H9 (cell line): ENCODE measurements around the gene TGFBR1. TPM values are rescaled to one million over a fixed set of nuclear protein-coding genes. Genes with fewer than 3 reads are reported as not detected.

ENCODE experiments used
- DNase-seq: peaks from one replicate; pipeline ENCODE4 v3.0.0-alpha.2; 2017
- H2AFZ ChIP-seq: one replicate; pipeline ENCODE4 v1.6.1; 2013; ENCODE audit warnings: mild to moderate bottlenecking, low read length, control low read depth, moderate library complexity
- H2AK5ac ChIP-seq: 2 replicates; pipeline ENCODE4 v1.6.1; 2013; ENCODE audit warnings: low read length, control low read depth, mixed read lengths; ENCODE audit not compliant: insufficient read length
- H2BK120ac ChIP-seq: one replicate; pipeline ENCODE4 v1.6.1; 2013; ENCODE audit warnings: low read depth, mild to moderate bottlenecking, low read length, control low read depth, inconsistent platforms; ENCODE audit not compliant: poor library complexity, severe bottlenecking
- H2BK12ac ChIP-seq: 2 replicates; pipeline ENCODE4 v1.6.1; 2013; ENCODE audit warnings: low read length, control low read depth, mixed read lengths, low read depth; ENCODE audit not compliant: insufficient read length
- H2BK15ac ChIP-seq: 2 replicates; pipeline ENCODE4 v1.6.1; 2013; ENCODE audit warnings: low read depth, low read length, control low read depth
- H2BK20ac ChIP-seq: one replicate; pipeline ENCODE4 v1.6.1; 2013; ENCODE audit warnings: low read depth, mild to moderate bottlenecking, low read length, control low read depth, inconsistent platforms; ENCODE audit not compliant: poor library complexity, severe bottlenecking
- H2BK5ac ChIP-seq: 2 replicates; pipeline ENCODE4 v1.6.1; 2013; ENCODE audit warnings: low read length, control low read depth, mixed read lengths; ENCODE audit not compliant: insufficient read length
- H3K14ac ChIP-seq: 2 replicates; pipeline ENCODE4 v1.6.1; 2013; ENCODE audit warnings: low read length, control low read depth; ENCODE audit not compliant: insufficient read depth
- H3K18ac ChIP-seq: 2 replicates; pipeline ENCODE4 v1.6.1; 2013; ENCODE audit warnings: low read depth, mild to moderate bottlenecking, mixed read lengths, low read length, control low read depth; ENCODE audit not compliant: insufficient read length
- H3K23ac ChIP-seq: 2 replicates; pipeline ENCODE4 v1.6.1; 2013; ENCODE audit warnings: low read length, control low read depth, mixed read lengths, low read depth; ENCODE audit not compliant: insufficient read length
- H3K23me2 ChIP-seq: 2 replicates; pipeline ENCODE4 v1.6.1; 2013; ENCODE audit warnings: low read depth, mild to moderate bottlenecking, mixed read lengths, low read length, control low read depth; ENCODE audit not compliant: insufficient read length, poor library complexity, severe bottlenecking
- H3K27ac ChIP-seq: 2 replicates; pipeline ENCODE4 v1.5.1; 2013; ENCODE audit warnings: low read length, control low read depth, mixed read lengths, low read depth; ENCODE audit not compliant: insufficient read length
- H3K27me3 ChIP-seq: 2 replicates; pipeline ENCODE4 v1.6.1; 2013; ENCODE audit warnings: low read length, control low read depth, inconsistent platforms; ENCODE audit not compliant: insufficient read depth
- H3K4ac ChIP-seq: 2 replicates; pipeline ENCODE4 v1.6.1; 2013; ENCODE audit warnings: low read depth, mild to moderate bottlenecking, control low read depth, inconsistent platforms, low read length, moderate library complexity
- H3K4me1 ChIP-seq: 2 replicates; pipeline ENCODE4 v1.6.1; 2013; ENCODE audit warnings: low read length, control low read depth, inconsistent platforms; ENCODE audit not compliant: insufficient read depth
- H3K4me2 ChIP-seq: 2 replicates; pipeline ENCODE4 v1.6.1; 2013; ENCODE audit warnings: low read length, control low read depth, mixed read lengths; ENCODE audit not compliant: insufficient read length, insufficient read depth
- H3K56ac ChIP-seq: 2 replicates; pipeline ENCODE4 v1.6.1; 2013; ENCODE audit warnings: low read depth, mild to moderate bottlenecking, mixed read lengths, low read length, control low read depth; ENCODE audit not compliant: insufficient read length
- H3K79me1 ChIP-seq: 2 replicates; pipeline ENCODE4 v1.6.1; 2013; ENCODE audit warnings: low read depth, mild to moderate bottlenecking, moderate library complexity, low read length, control low read depth, inconsistent platforms; ENCODE audit not compliant: insufficient read depth, poor library complexity, severe bottlenecking
- H3K79me2 ChIP-seq: 2 replicates; pipeline ENCODE4 v1.6.1; 2013; ENCODE audit warnings: low read length, control low read depth, inconsistent platforms; ENCODE audit not compliant: insufficient read depth
- H3K9ac ChIP-seq: 2 replicates; pipeline ENCODE4 v1.6.1; 2013; ENCODE audit warnings: low read length, control low read depth, mixed read lengths; ENCODE audit not compliant: insufficient read length; ENCODE audit errors: extremely low read depth
- H3K9me3 ChIP-seq: one replicate; pipeline ENCODE4 v1.6.1; 2013; ENCODE audit warnings: low read depth, low read length, inconsistent platforms; ENCODE audit not compliant: control insufficient read depth
- H3T11ph ChIP-seq: one replicate; pipeline ENCODE4 v1.6.1; 2013; ENCODE audit warnings: mild to moderate bottlenecking, low read length, control low read depth, inconsistent platforms
- H4K20me1 ChIP-seq: one replicate; pipeline ENCODE4 v1.6.1; 2013; ENCODE audit not compliant: control insufficient read depth, insufficient read length, insufficient read depth
- H4K5ac ChIP-seq: 2 replicates; pipeline ENCODE4 v1.6.1; 2013; ENCODE audit warnings: low read depth, mild to moderate bottlenecking, mixed read lengths, low read length, control low read depth; ENCODE audit not compliant: insufficient read length
- H4K8ac ChIP-seq: replicated peaks from 2 replicates; pipeline ENCODE4 v1.6.1; 2013; ENCODE audit warnings: low read length, control low read depth, mixed read lengths, low read depth; ENCODE audit not compliant: insufficient read length
- H4K91ac ChIP-seq: 2 replicates; pipeline ENCODE4 v1.6.1; 2013; ENCODE audit warnings: low read depth, mild to moderate bottlenecking, moderate library complexity, mixed read lengths, low read length, control low read depth; ENCODE audit not compliant: insufficient read length
- H3K27ac Mint-ChIP-seq, 3 experiments: 2 replicates in 2 of 3; 3 replicates in 1 of 3; pipeline ENCODE4 v1.8.0; 2020 to 2021; ENCODE audit warnings: mixed read lengths in 3 of 3, mild to moderate bottlenecking in 1 of 3, moderate library complexity in 1 of 3
- H3K27me3 Mint-ChIP-seq: 2 replicates; pipeline ENCODE4 v1.8.0; 2021; ENCODE audit warnings: low read depth, mild to moderate bottlenecking, moderate library complexity, mixed read lengths
- H3K36me3 Mint-ChIP-seq, 3 experiments: 2 replicates in 2 of 3; 3 replicates in 1 of 3; pipeline ENCODE4 v1.8.0; 2020 to 2021; ENCODE audit warnings: low read depth in 3 of 3, mixed read lengths in 3 of 3; ENCODE audit not compliant: insufficient read depth in 1 of 3
- H3K4me1 Mint-ChIP-seq, 2 experiments: 2 replicates each; pipeline ENCODE4 v1.8.0; 2020; ENCODE audit warnings: mixed read lengths in 2 of 2
- H3K4me3 Mint-ChIP-seq, 2 experiments: 2 replicates in 1 of 2; 3 replicates in 1 of 2; pipeline ENCODE4 v1.8.0; 2020 to 2021; ENCODE audit warnings: mild to moderate bottlenecking in 2 of 2, mixed read lengths in 2 of 2, moderate library complexity in 1 of 2
- H3K9me3 Mint-ChIP-seq, 2 experiments: 2 replicates in 1 of 2; 3 replicates in 1 of 2; pipeline ENCODE4 v1.8.0; 2020; ENCODE audit warnings: mild to moderate bottlenecking in 2 of 2, mixed read lengths in 2 of 2, moderate library complexity in 1 of 2
- CTCF ChIP-seq: fragments of 200-600 bp; sonication (generic); conservative IDR thresholded peaks from 3 replicates; pipeline ENCODE4 v1.8.0; 2021; ENCODE audit warnings: antibody characterized with exemption, mild to moderate bottlenecking
- WGBS: extraction: QIAGEN DNeasy Blood & Tissue Kit; methylation state at CpG from one replicate; pipeline ENCODE4 v1.1.7; 2013; ENCODE audit warnings: missing lambda C conversion rate, low lambda C conversion rate, mixed read lengths; ENCODE audit not compliant: insufficient read length; ENCODE audit errors: extremely low coverage; 5-methylcytosine and 5-hydroxymethylcytosine counted together
- total RNA-seq: library from RNA; stranded (reverse); gene quantifications from 2 replicates; pipeline ENCODE4 v1.2.1, GENCODE V29; 2021

The TGFBR1 gene
- total RNA-seq, 1 experiment from 2014 or later: 59.3 TPM

GRCh38 chr9:99184110-99184474 lies 79.2 kb downstream of the TGFBR1 start:
- Histone ChIP-seq H3T11ph (no peak overlapping the region), H3K4ac (no peak overlapping the region), H2BK5ac (no peak overlapping the region), H3K4me1 (no peaks in the 10 kb centered on the region; the same call in 1 of the 2 replicates), H3K4me2 (no peak overlapping the region), H3K27me3 (no peaks in the 10 kb centered on the region), H3K56ac (no peak overlapping the region), H2BK20ac (no peak overlapping the region), H3K23ac (no peak overlapping the region), H3K27ac (no peak overlapping the region), H3K23me2 (no peaks in the 10 kb centered on the region), H2AK5ac (no peak overlapping the region), H2BK15ac (no peak overlapping the region), H3K9ac (no peak overlapping the region), H3K79me2 (no peaks in the 10 kb centered on the region), H3K14ac (no peak overlapping the region; the same call in 1 of the 2 replicates), H3K18ac (no peak overlapping the region), H4K8ac (no peak overlapping the region), H3K9me3 (no peaks in the 10 kb centered on the region), H2BK120ac (no peak overlapping the region), H4K91ac (no peak overlapping the region), H4K20me1 (no peaks in the 10 kb centered on the region), H4K5ac (no peak overlapping the region), H2BK12ac (no peak overlapping the region), H3K79me1 (no peaks in the 10 kb centered on the region), H2AFZ (no peak overlapping the region)
- no CpG with 5 or more reads among the region's 10 CpGs for WGBS
- Mint-ChIP-seq H3K36me3 (no peaks in the 10 kb centered on the region), H3K27ac (no peak overlapping the region), H3K4me3 (no peak overlapping the region), H3K4me1 (peaks cover 20 to 21% of the 10 kb centered on the region in 2 experiments), H3K27me3 (peaks cover 3% of the 10 kb centered on the region), H3K9me3 (no peaks in the 10 kb centered on the region; a peak in 1 of 5 replicates)
- no peak for TF ChIP-seq CTCF
- DNase-seq: no peak
